Adrenal gland (tissue), 12 donors: Measurements from ENCODE around the gene HNMT. TPM values are rescaled to one million over a fixed set of nuclear protein-coding genes. Genes with fewer than 3 reads are reported as not detected.

Experiments used
- DNase-seq, 7 donors: peaks; one replicate each; pipeline ENCODE4 v3.0.0-alpha.2; 2019 to 2020
- H3K27ac ChIP-seq, 5 donors: fragments of 200-600 bp; sonication (generic) in 4 of 5; 1 replicate in 3 of 5; 2 replicates in 2 of 5; pipeline versions ENCODE4 v1.5.1 to v1.8.0; 2016 to 2020; ENCODE audit warnings: mild to moderate bottlenecking in 1 of 5
- H3K27me3 ChIP-seq: fragments of 200-600 bp; 2 replicates; pipeline ENCODE4 v1.8.0; 2021
- H3K36me3 ChIP-seq, 2 donors: fragments of 200-600 bp; replicated peaks in 1 of 2; 1 replicate in 1 of 2; 2 replicates in 1 of 2; pipeline versions ENCODE4 v1.5.1 to v1.8.0; 2018 to 2022
- H3K4me1 ChIP-seq, 2 donors: fragments of 200-600 bp; replicated peaks in 1 of 2; 1 replicate in 1 of 2; 2 replicates in 1 of 2; pipeline versions ENCODE4 v1.5.1 to v1.8.0; 2018 to 2021
- H3K4me3 ChIP-seq, 4 donors: fragments of 200-600 bp; sonication (generic) in 3 of 4; one replicate each; pipeline ENCODE4 v1.5.1; 2016 to 2018
- H3K9me3 ChIP-seq, 3 donors: fragments of 200-600 bp; sonication (generic) in 1 of 3; replicated peaks in 1 of 3; 1 replicate in 2 of 3; 2 replicates in 1 of 3; pipeline versions ENCODE4 v1.5.1 to v1.8.0; 2016 to 2021
- POLR2A ChIP-seq, 2 donors: fragments of 450-650 bp; IDR thresholded peaks; one replicate each; pipeline ENCODE4 v1.6.1; 2017; ENCODE audit warnings: antibody characterized with exemption in 2 of 2, mild to moderate bottlenecking in 2 of 2, moderate library complexity in 1 of 2
- WGBS, 4 donors: extraction: QIAGEN DNeasy Blood & Tissue Kit in 2 of 4; methylation state at CpG; one replicate each; pipeline versions ENCODE4 v1.1.5 to v1.1.7; 2013 to 2017; 5-methylcytosine and 5-hydroxymethylcytosine counted together
- intact Hi-C, 2 donors: fragments of 100-400 bp; cut with DNase I; formaldehyde crosslinking; loops; one replicate each; pipeline versions ENCODE4 v1.14.1 to v1.15.0; 2022 to 2023
- polyA plus RNA-seq, 3 donors: library from polyadenylated mRNA; stranded (reverse); fragments of 200-250 nt in 2 of 3; fragments of 350-450 nt in 1 of 3; fragmentation: Illumina TruSeq in 1 of 3; extraction: RNeasy Lipid Tissue Mini Kit (QIAGEN cat#74804) in 1 of 3; gene quantifications; one replicate each; pipeline ENCODE4 v1.2.3, GENCODE V29; 2013 to 2014
- total RNA-seq, 9 donors: library from RNA; depleted of rRNA in 4 of 9; stranded (reverse); fragments of >200 nt in 4 of 9; fragments of 120-200 nt in 1 of 9; fragmentation: NEBNext Ultra II Directional in 1 of 9; extraction: Animal tissue kit (Norgen Biotek cat#: 25700) in 1 of 9; gene quantifications; one replicate each; pipeline versions ENCODE4 v1.1.0 to v1.2.4, GENCODE V29; 2013 to 2023
- TF ChIP-seq, protein P1 (sequence below), 6 experiments: fragments of 450-650 bp in 4 of 6; fragments of 200-600 bp in 2 of 6; sonication (generic) in 1 of 6; IDR thresholded peaks; 1 replicate in 5 of 6; 2 replicates in 1 of 6; pipeline versions ENCODE4 v1.5.1 to v1.8.0; 2016 to 2021; ENCODE audit warnings: antibody characterized with exemption in 6 of 6, mild to moderate bottlenecking in 2 of 6, moderate library complexity in 1 of 6
- donor health status: healthy with polysubstance abuse.
- donor health status: Bipolar disorder and iron deficiency.
- donor health status: DM: yes; HTN: yes; CAD: no.
- donor health status: DM: no; HTN: no; CAD: no.
- donor health status: DM: no; HTN: no; CAD: no.
- donor health status: DM: yes; HTN: yes; CAD: no.

Gene HNMT
- total and polyA plus RNA-seq, 12 donors: 4.5 to 53.7 (median 21.3) TPM

DNA sequence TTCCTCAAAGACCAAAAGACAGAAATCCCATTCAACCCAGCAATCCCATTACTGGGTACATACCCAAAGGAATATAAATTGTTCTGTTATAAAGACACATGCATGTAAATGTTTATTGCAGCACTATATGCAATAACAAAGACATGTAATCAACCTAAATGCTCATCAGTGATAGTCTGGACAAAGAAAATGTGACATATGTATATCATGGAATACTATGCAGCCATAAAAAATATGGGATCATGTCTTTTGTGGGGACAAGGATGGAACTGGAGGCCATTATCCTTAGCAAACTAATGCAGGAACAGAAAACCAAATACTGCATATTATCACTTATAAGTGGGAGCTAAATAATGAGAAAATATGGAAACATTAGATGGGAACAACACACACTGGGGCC is 2.7 kb upstream of the HNMT start:
- Histone ChIP-seq H3K4me1 (peaks cover 0 to 8% of the 10 kb centered on the region in 2 donors), H3K36me3 (no peaks in the 10 kb centered on the region), H3K9me3 (no peaks in the 10 kb centered on the region), H3K27me3 (no peaks in the 10 kb centered on the region), H3K27ac (no peak overlapping the region), H3K4me3 (no peak overlapping the region)
- intact Hi-C loops: no loop called here
- no peak for TF ChIP-seq POLR2A (IDR thresholded peaks at IDR 0.05)
- TF ChIP-seq, protein P1, sequence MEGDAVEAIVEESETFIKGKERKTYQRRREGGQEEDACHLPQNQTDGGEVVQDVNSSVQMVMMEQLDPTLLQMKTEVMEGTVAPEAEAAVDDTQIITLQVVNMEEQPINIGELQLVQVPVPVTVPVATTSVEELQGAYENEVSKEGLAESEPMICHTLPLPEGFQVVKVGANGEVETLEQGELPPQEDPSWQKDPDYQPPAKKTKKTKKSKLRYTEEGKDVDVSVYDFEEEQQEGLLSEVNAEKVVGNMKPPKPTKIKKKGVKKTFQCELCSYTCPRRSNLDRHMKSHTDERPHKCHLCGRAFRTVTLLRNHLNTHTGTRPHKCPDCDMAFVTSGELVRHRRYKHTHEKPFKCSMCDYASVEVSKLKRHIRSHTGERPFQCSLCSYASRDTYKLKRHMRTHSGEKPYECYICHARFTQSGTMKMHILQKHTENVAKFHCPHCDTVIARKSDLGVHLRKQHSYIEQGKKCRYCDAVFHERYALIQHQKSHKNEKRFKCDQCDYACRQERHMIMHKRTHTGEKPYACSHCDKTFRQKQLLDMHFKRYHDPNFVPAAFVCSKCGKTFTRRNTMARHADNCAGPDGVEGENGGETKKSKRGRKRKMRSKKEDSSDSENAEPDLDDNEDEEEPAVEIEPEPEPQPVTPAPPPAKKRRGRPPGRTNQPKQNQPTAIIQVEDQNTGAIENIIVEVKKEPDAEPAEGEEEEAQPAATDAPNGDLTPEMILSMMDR (IDR thresholded peaks at IDR 0.05): no peak
- no peak for DNase-seq

DNA sequence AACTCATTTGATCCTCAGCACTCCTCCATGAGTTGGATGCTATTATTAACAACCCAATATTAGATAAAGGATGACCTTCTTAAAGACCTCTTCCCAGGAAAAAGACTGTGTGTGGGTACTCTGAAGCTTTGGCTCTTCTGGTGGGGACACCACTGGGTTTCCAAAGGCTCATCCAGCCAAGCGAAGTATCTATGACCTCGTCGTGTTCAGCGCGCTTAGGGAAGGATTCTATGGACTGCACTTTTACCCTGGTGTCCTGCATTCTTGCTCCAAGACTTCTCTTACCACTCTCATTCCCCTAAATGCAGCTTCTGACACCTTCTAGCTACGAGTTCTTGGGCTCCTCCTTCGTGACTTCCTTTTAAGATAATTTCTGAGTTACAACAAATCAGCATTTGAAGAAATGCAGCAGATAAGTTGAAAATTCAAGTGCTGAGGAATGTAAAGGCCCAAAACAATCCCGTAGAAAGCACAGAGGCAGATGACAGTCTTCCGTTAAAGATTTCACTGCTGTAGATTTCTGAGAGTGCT is 673 bp upstream of the HNMT start:
- Histone ChIP-seq H3K36me3 (no peaks in the 10 kb centered on the region), H3K4me1 (peaks cover 0 to 8% of the 10 kb centered on the region in 2 donors), H3K27ac (peak overlapping the region in 4 of 5 donors; percentile 63 to 90 (median 78)), H3K9me3 (no peaks in the 10 kb centered on the region), H3K27me3 (no peaks in the 10 kb centered on the region), H3K4me3 (peak overlapping the region in 1 of 4 donors; percentile 63)
- 57 to 76% (median 65%) methylated on average over 9 of the region's 9 CpGs for WGBS, 4 donors
- TF ChIP-seq POLR2A (IDR thresholded peaks at IDR 0.05): no peak
- TF ChIP-seq, protein P1 (IDR thresholded peaks at IDR 0.05): no peak
- no peak for DNase-seq
- intact Hi-C loops: no loop called here

DNA sequence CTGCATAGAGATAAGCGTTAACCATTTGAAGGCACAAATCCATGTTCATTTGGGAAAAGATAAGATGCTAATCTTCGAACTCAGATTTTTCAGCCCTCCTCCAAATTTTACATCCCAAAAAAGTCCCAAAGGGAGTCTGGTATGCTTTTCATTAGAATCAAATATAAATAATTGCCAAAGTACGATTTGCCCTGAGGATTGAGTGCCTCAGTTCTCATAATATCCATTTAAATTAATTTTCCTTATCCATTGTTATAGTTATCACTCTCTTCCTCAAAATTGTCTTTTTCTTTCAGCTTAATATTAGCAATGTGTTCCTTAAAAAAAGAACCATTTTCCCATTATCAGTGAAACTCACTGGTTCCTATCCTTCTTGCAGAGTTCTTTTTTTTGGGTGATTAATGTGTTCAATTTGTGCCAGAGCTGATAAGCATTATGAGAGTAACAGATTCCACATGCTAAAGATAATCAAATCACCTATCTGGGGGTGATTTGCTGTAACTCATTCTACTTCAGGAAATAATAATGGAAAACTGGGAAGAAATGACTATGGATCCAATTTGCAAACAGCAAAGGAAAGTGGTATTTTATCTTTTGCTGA is 686 bp downstream of the HNMT start:
- Histone ChIP-seq H3K36me3 (no peaks in the 10 kb centered on the region), H3K4me1 (peaks cover 0 to 13% of the 10 kb centered on the region in 2 donors), H3K27ac (peak overlapping the region in 4 of 5 donors; percentile 63 to 90 (median 78)), H3K4me3 (peak overlapping the region in 2 of 4 donors; percentile 20 to 63), H3K27me3 (no peaks in the 10 kb centered on the region), H3K9me3 (no peaks in the 10 kb centered on the region)
- 30 to 51% (median 45%) methylated on average over 3 of the region's 3 CpGs for WGBS, 4 donors
- no peak for TF ChIP-seq POLR2A (IDR thresholded peaks at IDR 0.05)
- TF ChIP-seq, protein P1 (IDR thresholded peaks at IDR 0.05): no peak
- no peak for DNase-seq
- intact Hi-C loops: no loop called here

DNA sequence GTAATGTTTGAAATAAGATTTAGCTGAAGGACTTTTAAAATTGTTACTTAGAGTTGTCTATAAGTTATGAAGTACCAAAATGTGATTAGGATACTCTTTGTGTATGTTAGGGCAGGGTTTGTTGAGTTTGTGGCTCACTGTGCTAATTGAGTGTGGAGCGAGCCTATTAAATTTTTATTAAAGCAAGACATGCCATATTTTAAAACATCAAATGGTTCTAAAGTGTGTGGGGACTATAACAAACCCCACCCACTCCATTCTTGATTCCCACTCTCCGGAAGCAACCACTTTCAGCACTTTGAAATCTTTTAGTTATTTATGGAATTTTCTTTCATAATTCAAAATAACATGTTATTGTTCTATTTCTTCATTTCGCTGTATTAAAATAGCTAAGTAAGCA is 1.8 kb downstream of the HNMT start:
- WGBS, 4 donors: 69 to 79% (median 76%) methylated on average over 3 of the region's 3 CpGs
- H3K27me3 ChIP-seq: no peaks in the 10 kb centered on the region
- H3K9me3 ChIP-seq: no peaks in the 10 kb centered on the region
- H3K27ac ChIP-seq: peak overlapping the region in 2 of 5 donors; percentile 50 to 79
- no peak for DNase-seq
- peaks cover 0 to 13% of the 10 kb centered on the region in 2 donors for H3K4me1 ChIP-seq
- H3K4me3 ChIP-seq: peak overlapping the region in 1 of 4 donors; percentile 63
- H3K36me3 ChIP-seq: no peaks in the 10 kb centered on the region
- TF ChIP-seq, protein P1 (IDR thresholded peaks at IDR 0.05): no peak
- TF ChIP-seq POLR2A (IDR thresholded peaks at IDR 0.05): no peak
- intact Hi-C loops: no loop called here
